ENCODE data around the gene RUSC1. TPM values are rescaled to one million over a fixed set of nuclear protein-coding genes. Genes with fewer than 3 reads are reported as not detected.

The RUSC1 gene
- total RNA-seq, 3 donors from 2014 or later: 14.1 to 22.4 (median 14.4) TPM

GRCh38 chr1:155360051-155360450, 39.4 kb downstream of the RUSC1 start:
- TF ChIP-seq CTCF (IDR thresholded peaks at IDR 0.05) (no peak), POLR2AphosphoS5 (IDR thresholded peaks at IDR 0.05) (no peak), POLR2A (IDR thresholded peaks at IDR 0.05) (no peak)
- H3K36me3 ChIP-seq: no peaks in the 10 kb centered on the region

GRCh38 chr1:155379180-155379579, 58.5 kb downstream of the RUSC1 start:
- TF ChIP-seq POLR2AphosphoS5 (IDR thresholded peaks at IDR 0.05) (no peak), CTCF (IDR thresholded peaks at IDR 0.05) (no peak), POLR2A (IDR thresholded peaks at IDR 0.05) (no peak)
- H3K9me3 ChIP-seq: no peaks in the 10 kb centered on the region
- intact Hi-C loops (cut with DNase I; ENCODE audit: low total_unique reads): no loop called here
- H3K27me3 ChIP-seq: no peaks in the 10 kb centered on the region
- no peak for DNase-seq (ENCODE audit: low spot score in 2 of 2)
- peak overlapping the region in 2 of 3 donors; percentile 9 to 32 for H3K4me3 ChIP-seq
- no peaks in the 10 kb centered on the region for H3K36me3 ChIP-seq
- peaks cover 0 to 6% of the 10 kb centered on the region in 2 donors for H3K4me1 ChIP-seq
- H3K27ac ChIP-seq: peak overlapping the region; percentile 67 to 73

More at GRCh38 chr1:155360051-155360450, 39.4 kb downstream of the RUSC1 start:
- H3K4me1 ChIP-seq: no peaks in the 10 kb centered on the region
- intact Hi-C loops (cut with DNase I; ENCODE audit: low total_unique reads): no loop called here
- no peaks in the 10 kb centered on the region for H3K27me3 ChIP-seq
- no peaks in the 10 kb centered on the region for H3K9me3 ChIP-seq
- DNase-seq (ENCODE audit: low spot score in 2 of 2): no peak
- H3K27ac ChIP-seq: no peak overlapping the region
- H3K4me3 ChIP-seq: no peak overlapping the region

GRCh38 chr1:155379631-155380090, 59.0 kb downstream of the RUSC1 start:
- H3K4me3 ChIP-seq: peak overlapping the region in 2 of 3 donors; percentile 9 to 32
- DNase-seq (ENCODE audit: low spot score in 2 of 2): no peak
- no peak for TF ChIP-seq CTCF (IDR thresholded peaks at IDR 0.05)
- TF ChIP-seq POLR2A (IDR thresholded peaks at IDR 0.05): no peak
- TF ChIP-seq POLR2AphosphoS5 (IDR thresholded peaks at IDR 0.05): no peak
- H3K9me3 ChIP-seq: no peaks in the 10 kb centered on the region
- intact Hi-C loops (cut with DNase I; ENCODE audit: low total_unique reads): no loop called here
- H3K4me1 ChIP-seq: peaks cover 0 to 6% of the 10 kb centered on the region in 2 donors
- peak overlapping the region; percentile 67 to 73 for H3K27ac ChIP-seq
- no peaks in the 10 kb centered on the region for H3K36me3 ChIP-seq
- H3K27me3 ChIP-seq: no peaks in the 10 kb centered on the region

Other genes starting within 250 kb of the RUSC1 start
- 1 to 10 TPM; 1.6 to 7.2 (median 6.6) TPM for gene EFNA3, start 242.1 kb upstream of the RUSC1 start, total RNA-seq
- 100 to 1,000 TPM in 2 of 3 donors, 10 to 100 TPM in 1; 18.7 to 163 (median 120) TPM for gene EFNA1, start 193.0 kb upstream of the RUSC1 start, total RNA-seq
- gene SLC50A1, start 185.0 kb upstream of the RUSC1 start, total RNA-seq: 10 to 100 TPM; 25.0 to 32.4 (median 28.5) TPM
- gene DPM3, start 180.4 kb upstream of the RUSC1 start, total RNA-seq: 10 to 100 TPM; 53.7 to 69.4 (median 68.2) TPM
- 100 to 1,000 TPM; 104 to 147 (median 131) TPM for gene KRTCAP2, start 147.6 kb upstream of the RUSC1 start, total RNA-seq
- gene TRIM46, start 147.0 kb upstream of the RUSC1 start, total RNA-seq: 1 to 10 TPM in 1 of 3 donors, under 1 TPM in 1, not detected in 1; 0.98 to 1.5 TPM
- 10 to 100 TPM; 17.3 to 27.5 (median 25.9) TPM for gene THBS3, start 113.0 kb upstream of the RUSC1 start, total RNA-seq
- 10 to 100 TPM; 41.1 to 50.8 (median 44.8) TPM for gene MTX1, start 112.2 kb upstream of the RUSC1 start, total RNA-seq
- 10 to 100 TPM in 2 of 3 donors, 1 to 10 TPM in 1; 8.2 to 12.1 (median 10.2) TPM for gene ENTREP3, start 65.4 kb upstream of the RUSC1 start, total RNA-seq
- 10 to 100 TPM; 64.9 to 72.0 (median 68.3) TPM for gene SCAMP3, start 58.5 kb upstream of the RUSC1 start, total RNA-seq
- 10 to 100 TPM; 29.1 to 53.4 (median 48.7) TPM for gene CLK2, start 47.4 kb upstream of the RUSC1 start, total RNA-seq
- 1 to 10 TPM; 1.3 to 2.3 (median 2.3) TPM for gene HCN3, start 43.4 kb upstream of the RUSC1 start, total RNA-seq
- under 1 TPM in 1 of 3 donors, not detected in 2; 0.33 TPM for gene PKLR, start 19.5 kb upstream of the RUSC1 start, total RNA-seq
- 100 to 1,000 TPM in 1 of 3 donors, 10 to 100 TPM in 2; 84.2 to 102 (median 93.1) TPM for gene FDPS, start 12.0 kb upstream of the RUSC1 start, total RNA-seq
- gene ASH1L, start 241.9 kb downstream of the RUSC1 start, total RNA-seq: 100 to 1,000 TPM in 1 of 3 donors, 10 to 100 TPM in 2; 83.2 to 103 (median 85.6) TPM

Data from breast epithelium (tissue), 4 donors.